Hematopoietic multipotent progenitor cell treated with erythropoietin and hydrocortisone succinate and interleukin-3 and kit ligand, for 4 days (in vitro differentiated cells): ENCODE data around the gene CST5.
"Not testable (repeated sequence)": the region's sequence is repeated elsewhere in the genome, so short reads cannot be mapped to it uniquely, and the experiment has no call there.

ENCODE experiments used
- DNase-seq: peaks from one replicate; pipeline ENCODE4 v3.0.0-alpha.2; 2015

Gene CST5

GRCh38 chr20:23832775-23833513, 46.6 kb downstream of the CST5 start:
- no peak for DNase-seq

GRCh38 chr20:23831961-23832360, 47.6 kb downstream of the CST5 start:
- DNase-seq = not testable (repeated sequence)

GRCh38 chr20:23826541-23827021, 53.0 kb downstream of the CST5 start, which contains the start of gene CST2:
TSS of gene CST2 (minus strand) at chr20:23826729. CDS start at chr20:23826660, 69 bp downstream.
- no peak for DNase-seq
